SK-N-SH treated with all-trans-retinoic acid at 6 μM for 48 hours (cell line): ENCODE results near the gene NIPBL.
A peak's percentile ranks its signal among the peaks of the same experiment; 100 is the strongest.

Experiments
- ATAC-seq: fragments of 200-7000 bp; cut with Tn5 transposase; 3 replicates; pipeline ENCODE4 v1.9.1; 2020; ENCODE audit warnings: mild to moderate bottlenecking, moderate library complexity
- BACH2 ChIP-seq: fragments of 250-450 bp; sonication (Bioruptor Pico); IDR thresholded peaks from 2 replicates; pipeline ENCODE4 v1.9.0; 2021; ENCODE audit warnings: mild to moderate bottlenecking, borderline replicate concordance
- CREB5 ChIP-seq: fragments of 250-450 bp; sonication (Bioruptor Pico); IDR thresholded peaks from 2 replicates; pipeline ENCODE4 v1.5.1; 2020; ENCODE audit warnings: low read depth, mild to moderate bottlenecking, moderate library complexity
- CSDC2 ChIP-seq: fragments of 250-450 bp; sonication (Bioruptor Pico); IDR thresholded peaks from 2 replicates; pipeline ENCODE4 v1.5.0; 2020; ENCODE audit warnings: mild to moderate bottlenecking, moderate library complexity
- CSRNP3 ChIP-seq: fragments of 250-450 bp; sonication (Bioruptor Pico); IDR thresholded peaks from 2 replicates; pipeline ENCODE4 v1.5.1; 2021; ENCODE audit warnings: mild to moderate bottlenecking, moderate library complexity
- ESRRG ChIP-seq: fragments of 250-450 bp; sonication (Bioruptor Pico); IDR thresholded peaks from 2 replicates; pipeline ENCODE4 v1.6.1; 2021; ENCODE audit warnings: mild to moderate bottlenecking
- GLIS3 ChIP-seq: fragments of 250-450 bp; sonication (Bioruptor Pico); IDR thresholded peaks from 2 replicates; pipeline ENCODE4 v1.5.0; 2020; ENCODE audit warnings: mild to moderate bottlenecking, moderate library complexity
- ISL1 ChIP-seq: fragments of 250-450 bp; sonication (Bioruptor Pico); IDR thresholded peaks from 2 replicates; pipeline ENCODE4 v2.1.2; 2022; ENCODE audit warnings: mild to moderate bottlenecking, moderate library complexity
- OSR1 ChIP-seq: fragments of 250-450 bp; sonication (Bioruptor Pico); IDR thresholded peaks from 2 replicates; pipeline ENCODE4 v1.8.0; 2022; ENCODE audit warnings: moderate library complexity, mild to moderate bottlenecking, inconsistent platforms
- PPARA ChIP-seq: fragments of 250-450 bp; sonication (Bioruptor Pico); IDR thresholded peaks from 2 replicates; pipeline ENCODE4 v1.5.0; 2020; ENCODE audit warnings: mild to moderate bottlenecking, borderline replicate concordance
- RARB ChIP-seq: fragments of 250-450 bp; sonication (Bioruptor Pico); IDR thresholded peaks from 2 replicates; pipeline ENCODE4 v1.8.0; 2021; ENCODE audit warnings: mild to moderate bottlenecking, moderate library complexity
- TCF4 ChIP-seq: fragments of 250-450 bp; sonication (Bioruptor Pico); IDR thresholded peaks from 2 replicates; pipeline ENCODE4 v1.8.0; 2021; ENCODE audit warnings: mild to moderate bottlenecking, moderate library complexity, borderline replicate concordance
- TOX ChIP-seq: fragments of 250-450 bp; sonication (Bioruptor Pico); IDR thresholded peaks from 2 replicates; pipeline ENCODE4 v1.8.0; 2021; ENCODE audit warnings: mild to moderate bottlenecking, moderate library complexity, borderline replicate concordance
- TSHZ2 ChIP-seq: fragments of 250-450 bp; sonication (Bioruptor Pico); IDR thresholded peaks from 2 replicates; pipeline ENCODE4 v1.5.0; 2020; ENCODE audit warnings: mild to moderate bottlenecking, moderate library complexity
- ZC3H10 ChIP-seq: fragments of 250-450 bp; sonication (Bioruptor Pico); IDR thresholded peaks from 2 replicates; pipeline ENCODE4 v1.5.1; 2021; ENCODE audit warnings: mild to moderate bottlenecking, moderate library complexity
- ZFP30 ChIP-seq: fragments of 450-650 bp; formaldehyde crosslinking; IDR thresholded peaks from 2 replicates; pipeline ENCODE4 v1.5.0; 2022; ENCODE audit warnings: mild to moderate bottlenecking, moderate library complexity
- ZNF565 ChIP-seq: fragments of 450-650 bp; formaldehyde crosslinking; conservative IDR thresholded peaks from 2 replicates; pipeline ENCODE4 v1.5.0; 2020; ENCODE audit warnings: low read depth, mild to moderate bottlenecking, moderate library complexity
- ZNF70 ChIP-seq: fragments of 450-650 bp; formaldehyde crosslinking; IDR thresholded peaks from 2 replicates; pipeline ENCODE4 v1.5.0; 2020; ENCODE audit warnings: mild to moderate bottlenecking, moderate library complexity
- TF ChIP-seq, protein P1 (sequence below): fragments of 250-450 bp; sonication (Bioruptor Pico); IDR thresholded peaks from 2 replicates; pipeline ENCODE4 v1.8.0; 2020; ENCODE audit warnings: mild to moderate bottlenecking, moderate library complexity, borderline replicate concordance
- TF ChIP-seq, protein P2 (sequence below): fragments of 250-450 bp; sonication (Bioruptor Pico); IDR thresholded peaks from 2 replicates; pipeline ENCODE4 v1.8.0; 2021; ENCODE audit warnings: low read depth, mild to moderate bottlenecking, moderate library complexity, borderline replicate concordance

The NIPBL gene

GRCh38 chr5:37039824-37040223 lies 163.3 kb downstream of the NIPBL start (continued):
- no peak for TF ChIP-seq CREB5

DNA sequence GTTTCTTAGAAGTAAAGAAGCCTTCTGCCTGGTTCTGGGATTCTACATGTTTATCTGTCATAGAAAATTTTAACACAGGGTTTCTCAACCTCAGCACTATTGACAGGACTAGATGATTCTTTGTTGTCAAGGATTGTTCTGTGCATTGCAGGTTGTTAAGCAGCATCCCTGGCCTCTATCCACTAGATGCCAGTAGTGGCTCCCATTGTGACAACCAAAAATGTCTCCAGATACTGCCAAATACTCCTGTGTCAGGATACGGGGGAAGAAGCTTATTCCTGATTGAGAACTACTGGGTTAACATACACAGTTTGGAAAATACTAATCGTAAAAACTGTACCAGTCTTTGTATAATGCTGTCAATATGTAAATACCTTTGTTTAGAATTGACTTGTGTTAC lies 167.1 kb downstream of the NIPBL start:
- TF ChIP-seq CREB5 (no peak), BACH2 (CRISPR knock-in tag) (no peak), TCF4 (CRISPR knock-in tag) (no peak), ESRRG (no peak), PPARA (no peak), ZFP30 (CRISPR knock-in tag) (no peak)
- TF ChIP-seq, protein P1, sequence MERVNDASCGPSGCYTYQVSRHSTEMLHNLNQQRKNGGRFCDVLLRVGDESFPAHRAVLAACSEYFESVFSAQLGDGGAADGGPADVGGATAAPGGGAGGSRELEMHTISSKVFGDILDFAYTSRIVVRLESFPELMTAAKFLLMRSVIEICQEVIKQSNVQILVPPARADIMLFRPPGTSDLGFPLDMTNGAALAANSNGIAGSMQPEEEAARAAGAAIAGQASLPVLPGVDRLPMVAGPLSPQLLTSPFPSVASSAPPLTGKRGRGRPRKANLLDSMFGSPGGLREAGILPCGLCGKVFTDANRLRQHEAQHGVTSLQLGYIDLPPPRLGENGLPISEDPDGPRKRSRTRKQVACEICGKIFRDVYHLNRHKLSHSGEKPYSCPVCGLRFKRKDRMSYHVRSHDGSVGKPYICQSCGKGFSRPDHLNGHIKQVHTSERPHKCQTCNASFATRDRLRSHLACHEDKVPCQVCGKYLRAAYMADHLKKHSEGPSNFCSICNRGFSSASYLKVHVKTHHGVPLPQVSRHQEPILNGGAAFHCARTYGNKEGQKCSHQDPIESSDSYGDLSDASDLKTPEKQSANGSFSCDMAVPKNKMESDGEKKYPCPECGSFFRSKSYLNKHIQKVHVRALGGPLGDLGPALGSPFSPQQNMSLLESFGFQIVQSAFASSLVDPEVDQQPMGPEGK (CRISPR knock-in tag), result no peak
- TF ChIP-seq, all 23 proteins: peak for 0
- peak; percentile 44; the same call in 2 of the 3 replicates for ATAC-seq

DNA sequence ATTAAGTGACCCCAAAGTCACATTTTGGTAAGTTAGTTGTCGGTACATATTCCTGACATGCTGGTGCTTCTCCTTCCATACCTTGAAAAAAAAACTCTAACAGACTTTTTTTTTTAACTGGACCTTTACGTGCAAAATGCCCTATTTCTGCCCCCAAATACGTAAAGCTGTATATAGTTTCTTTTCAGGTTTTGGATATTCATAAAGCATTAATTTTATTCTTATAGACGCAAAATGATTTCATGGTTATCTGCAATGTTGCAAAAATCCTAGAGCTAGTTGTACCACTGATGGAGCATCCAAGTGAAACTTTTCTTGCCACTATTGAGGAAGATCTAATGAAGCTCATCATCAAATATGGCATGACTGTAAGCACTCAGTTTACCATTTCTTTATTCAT lies 167.6 kb downstream of the NIPBL start:
- no peak for ATAC-seq
- TF ChIP-seq GLIS3 (CRISPR knock-in tag) (no peak), CSDC2 (CRISPR knock-in tag) (no peak), CSRNP3 (CRISPR knock-in tag) (no peak), PPARA (no peak), ISL1 (CRISPR knock-in tag) (no peak), ZFP30 (CRISPR knock-in tag) (no peak), ZNF70 (no peak), CREB5 (no peak), ZC3H10 (no peak), RARB (CRISPR knock-in tag) (no peak), TOX (CRISPR knock-in tag) (no peak), OSR1 (CRISPR knock-in tag) (no peak), ZNF565 (CRISPR knock-in tag) (no peak), BACH2 (CRISPR knock-in tag) (no peak), TSHZ2 (CRISPR knock-in tag) (no peak), ESRRG (no peak), TCF4 (CRISPR knock-in tag) (no peak)
- TF ChIP-seq, protein P1 (CRISPR knock-in tag), result no peak
- TF ChIP-seq, protein P2, sequence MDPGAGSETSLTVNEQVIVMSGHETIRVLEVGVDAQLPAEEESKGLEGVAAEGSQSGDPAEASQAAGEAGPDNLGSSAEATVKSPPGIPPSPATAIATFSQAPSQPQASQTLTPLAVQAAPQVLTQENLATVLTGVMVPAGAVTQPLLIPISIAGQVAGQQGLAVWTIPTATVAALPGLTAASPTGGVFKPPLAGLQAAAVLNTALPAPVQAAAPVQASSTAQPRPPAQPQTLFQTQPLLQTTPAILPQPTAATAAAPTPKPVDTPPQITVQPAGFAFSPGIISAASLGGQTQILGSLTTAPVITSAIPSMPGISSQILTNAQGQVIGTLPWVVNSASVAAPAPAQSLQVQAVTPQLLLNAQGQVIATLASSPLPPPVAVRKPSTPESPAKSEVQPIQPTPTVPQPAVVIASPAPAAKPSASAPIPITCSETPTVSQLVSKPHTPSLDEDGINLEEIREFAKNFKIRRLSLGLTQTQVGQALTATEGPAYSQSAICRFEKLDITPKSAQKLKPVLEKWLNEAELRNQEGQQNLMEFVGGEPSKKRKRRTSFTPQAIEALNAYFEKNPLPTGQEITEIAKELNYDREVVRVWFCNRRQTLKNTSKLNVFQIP, result no peak
